HEK293 (cell line): ENCODE data around the gene ADM5.

Source experiments
- GLI4 ChIP-seq: fragments of 450-650 bp; formaldehyde crosslinking; IDR thresholded peaks from 2 replicates; pipeline ENCODE4 v1.5.1; 2016; ENCODE audit warnings: missing biosample characterization, missing genetic modification characterization
- KLF7 ChIP-seq: fragments of 450-650 bp; formaldehyde crosslinking; IDR thresholded peaks from 2 replicates; pipeline ENCODE4 v1.5.1; 2016; ENCODE audit warnings: missing biosample characterization, missing genetic modification characterization, borderline replicate concordance
- PRDM6 ChIP-seq: fragments of 450-650 bp; formaldehyde crosslinking; IDR thresholded peaks from 2 replicates; pipeline ENCODE4 v1.5.1; 2017; ENCODE audit warnings: missing biosample characterization, missing genetic modification characterization
- TRIM28 ChIP-seq: IDR thresholded peaks from 2 replicates; pipeline ENCODE4 v1.6.1; 2011; ENCODE audit warnings: low read length, control low read depth, borderline replicate concordance
- TSHZ1 ChIP-seq: fragments of 450-650 bp; formaldehyde crosslinking; IDR thresholded peaks from 2 replicates; pipeline ENCODE4 v1.5.1; 2016; ENCODE audit warnings: missing biosample characterization, missing genetic modification characterization, borderline replicate concordance
- YY1 ChIP-seq: fragments of 450-650 bp; formaldehyde crosslinking; IDR thresholded peaks from 2 replicates; pipeline ENCODE4 v1.5.1; 2018; ENCODE audit warnings: missing biosample characterization, missing genetic modification characterization
- YY2 ChIP-seq: fragments of 450-650 bp; formaldehyde crosslinking; IDR thresholded peaks from 2 replicates; pipeline ENCODE4 v1.5.1; 2016; ENCODE audit warnings: missing biosample characterization, missing genetic modification characterization
- ZBTB17 ChIP-seq: fragments of 450-650 bp; formaldehyde crosslinking; IDR thresholded peaks from 2 replicates; pipeline ENCODE4 v1.5.1; 2016; ENCODE audit warnings: missing biosample characterization, missing genetic modification characterization
- ZNF112 ChIP-seq: fragments of 450-650 bp; formaldehyde crosslinking; IDR thresholded peaks from 2 replicates; pipeline ENCODE4 v1.5.0; 2017; ENCODE audit warnings: missing biosample characterization, missing genetic modification characterization
- ZNF174 ChIP-seq: fragments of 450-650 bp; formaldehyde crosslinking; IDR thresholded peaks from 2 replicates; pipeline ENCODE4 v1.5.0; 2017; ENCODE audit warnings: missing biosample characterization, mild to moderate bottlenecking, missing genetic modification characterization
- ZNF280C ChIP-seq: fragments of 450-650 bp; formaldehyde crosslinking; IDR thresholded peaks from 2 replicates; pipeline ENCODE4 v1.5.1; 2016; ENCODE audit warnings: missing biosample characterization, missing genetic modification characterization
- ZNF350 ChIP-seq: fragments of 450-650 bp; formaldehyde crosslinking; IDR thresholded peaks from 2 replicates; pipeline ENCODE4 v1.5.0; 2017; ENCODE audit warnings: missing biosample characterization, mild to moderate bottlenecking, missing genetic modification characterization
- ZNF362 ChIP-seq: fragments of 450-650 bp; formaldehyde crosslinking; IDR thresholded peaks from 2 replicates; pipeline ENCODE4 v1.5.1; 2016; ENCODE audit warnings: missing biosample characterization, missing genetic modification characterization
- ZNF366 ChIP-seq: fragments of 450-650 bp; formaldehyde crosslinking; conservative IDR thresholded peaks from 2 replicates; pipeline ENCODE4 v1.5.1; 2016; ENCODE audit warnings: missing biosample characterization, missing genetic modification characterization
- ZNF501 ChIP-seq: fragments of 450-650 bp; formaldehyde crosslinking; IDR thresholded peaks from 2 replicates; pipeline ENCODE4 v1.5.1; 2016; ENCODE audit warnings: missing biosample characterization, missing genetic modification characterization
- ZNF610 ChIP-seq: fragments of 450-650 bp; formaldehyde crosslinking; IDR thresholded peaks from 2 replicates; pipeline ENCODE4 v1.5.1; 2016; ENCODE audit warnings: missing biosample characterization, missing genetic modification characterization, borderline replicate concordance
- ZNF639 ChIP-seq: fragments of 450-650 bp; formaldehyde crosslinking; IDR thresholded peaks from 2 replicates; pipeline ENCODE4 v1.5.1; 2016; ENCODE audit warnings: missing biosample characterization, missing genetic modification characterization
- ZNF677 ChIP-seq: fragments of 450-650 bp; IDR thresholded peaks from 2 replicates; pipeline ENCODE4 v1.5.0; 2018; ENCODE audit warnings: missing biosample characterization, mild to moderate bottlenecking, missing genetic modification characterization, moderate library complexity
- ZNF791 ChIP-seq: fragments of 450-650 bp; formaldehyde crosslinking; IDR thresholded peaks from 2 replicates; pipeline ENCODE4 v1.5.1; 2016; ENCODE audit warnings: missing biosample characterization, missing genetic modification characterization
- TF ChIP-seq, protein P1 (sequence below): fragments of 450-650 bp; IDR thresholded peaks from 2 replicates; pipeline ENCODE4 v1.5.1; 2018; ENCODE audit warnings: missing biosample characterization, missing genetic modification characterization
- TF ChIP-seq, protein P2 (sequence below): fragments of 450-650 bp; formaldehyde crosslinking; IDR thresholded peaks from 2 replicates; pipeline ENCODE4 v1.5.1; 2017; ENCODE audit warnings: missing biosample characterization, missing genetic modification characterization
- TF ChIP-seq, protein P3 (sequence below): fragments of 450-650 bp; formaldehyde crosslinking; conservative IDR thresholded peaks from 2 replicates; pipeline ENCODE4 v1.5.1; 2016; ENCODE audit warnings: low read depth, missing biosample characterization, missing genetic modification characterization

ADM5 gene

GRCh38 chr19:49676136-49676783 is 13.1 kb upstream of the ADM5 start (continued):
- TF ChIP-seq ZNF350 (no peak), ZNF112 (tag by site-specific recombination) (no peak), ZNF501 (tag by site-specific recombination) (peak; percentile 62; the same call in 1 of the 2 replicates), KLF7 (no peak; the same call in 1 of the 2 replicates), ZBTB17 (peak; percentile 74), ZNF174 (no peak), ZNF610 (tag by site-specific recombination) (no peak), ZNF677 (tag by site-specific recombination) (no peak), YY1 (tag by site-specific recombination) (no peak), TRIM28 (no peak), GLI4 (no peak), ZNF366 (tag by site-specific recombination) (peak; percentile 94), ZNF791 (no peak), ZNF280C (no peak), YY2 (tag by site-specific recombination) (no peak), ZNF362 (tag by site-specific recombination) (peak; percentile 81), PRDM6 (tag by site-specific recombination) (no peak), TSHZ1 (no peak), ZNF639 (peak; percentile 81; the same call in 1 of the 2 replicates)
- TF ChIP-seq, protein P1, sequence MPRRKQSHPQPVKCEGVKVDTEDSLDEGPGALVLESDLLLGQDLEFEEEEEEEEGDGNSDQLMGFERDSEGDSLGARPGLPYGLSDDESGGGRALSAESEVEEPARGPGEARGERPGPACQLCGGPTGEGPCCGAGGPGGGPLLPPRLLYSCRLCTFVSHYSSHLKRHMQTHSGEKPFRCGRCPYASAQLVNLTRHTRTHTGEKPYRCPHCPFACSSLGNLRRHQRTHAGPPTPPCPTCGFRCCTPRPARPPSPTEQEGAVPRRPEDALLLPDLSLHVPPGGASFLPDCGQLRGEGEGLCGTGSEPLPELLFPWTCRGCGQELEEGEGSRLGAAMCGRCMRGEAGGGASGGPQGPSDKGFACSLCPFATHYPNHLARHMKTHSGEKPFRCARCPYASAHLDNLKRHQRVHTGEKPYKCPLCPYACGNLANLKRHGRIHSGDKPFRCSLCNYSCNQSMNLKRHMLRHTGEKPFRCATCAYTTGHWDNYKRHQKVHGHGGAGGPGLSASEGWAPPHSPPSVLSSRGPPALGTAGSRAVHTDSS (tag by site-specific recombination) = peak; percentile 35; the same call in 1 of the 2 replicates
- TF ChIP-seq, protein P2, sequence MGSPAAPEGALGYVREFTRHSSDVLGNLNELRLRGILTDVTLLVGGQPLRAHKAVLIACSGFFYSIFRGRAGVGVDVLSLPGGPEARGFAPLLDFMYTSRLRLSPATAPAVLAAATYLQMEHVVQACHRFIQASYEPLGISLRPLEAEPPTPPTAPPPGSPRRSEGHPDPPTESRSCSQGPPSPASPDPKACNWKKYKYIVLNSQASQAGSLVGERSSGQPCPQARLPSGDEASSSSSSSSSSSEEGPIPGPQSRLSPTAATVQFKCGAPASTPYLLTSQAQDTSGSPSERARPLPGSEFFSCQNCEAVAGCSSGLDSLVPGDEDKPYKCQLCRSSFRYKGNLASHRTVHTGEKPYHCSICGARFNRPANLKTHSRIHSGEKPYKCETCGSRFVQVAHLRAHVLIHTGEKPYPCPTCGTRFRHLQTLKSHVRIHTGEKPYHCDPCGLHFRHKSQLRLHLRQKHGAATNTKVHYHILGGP = no peak
- TF ChIP-seq, protein P3, sequence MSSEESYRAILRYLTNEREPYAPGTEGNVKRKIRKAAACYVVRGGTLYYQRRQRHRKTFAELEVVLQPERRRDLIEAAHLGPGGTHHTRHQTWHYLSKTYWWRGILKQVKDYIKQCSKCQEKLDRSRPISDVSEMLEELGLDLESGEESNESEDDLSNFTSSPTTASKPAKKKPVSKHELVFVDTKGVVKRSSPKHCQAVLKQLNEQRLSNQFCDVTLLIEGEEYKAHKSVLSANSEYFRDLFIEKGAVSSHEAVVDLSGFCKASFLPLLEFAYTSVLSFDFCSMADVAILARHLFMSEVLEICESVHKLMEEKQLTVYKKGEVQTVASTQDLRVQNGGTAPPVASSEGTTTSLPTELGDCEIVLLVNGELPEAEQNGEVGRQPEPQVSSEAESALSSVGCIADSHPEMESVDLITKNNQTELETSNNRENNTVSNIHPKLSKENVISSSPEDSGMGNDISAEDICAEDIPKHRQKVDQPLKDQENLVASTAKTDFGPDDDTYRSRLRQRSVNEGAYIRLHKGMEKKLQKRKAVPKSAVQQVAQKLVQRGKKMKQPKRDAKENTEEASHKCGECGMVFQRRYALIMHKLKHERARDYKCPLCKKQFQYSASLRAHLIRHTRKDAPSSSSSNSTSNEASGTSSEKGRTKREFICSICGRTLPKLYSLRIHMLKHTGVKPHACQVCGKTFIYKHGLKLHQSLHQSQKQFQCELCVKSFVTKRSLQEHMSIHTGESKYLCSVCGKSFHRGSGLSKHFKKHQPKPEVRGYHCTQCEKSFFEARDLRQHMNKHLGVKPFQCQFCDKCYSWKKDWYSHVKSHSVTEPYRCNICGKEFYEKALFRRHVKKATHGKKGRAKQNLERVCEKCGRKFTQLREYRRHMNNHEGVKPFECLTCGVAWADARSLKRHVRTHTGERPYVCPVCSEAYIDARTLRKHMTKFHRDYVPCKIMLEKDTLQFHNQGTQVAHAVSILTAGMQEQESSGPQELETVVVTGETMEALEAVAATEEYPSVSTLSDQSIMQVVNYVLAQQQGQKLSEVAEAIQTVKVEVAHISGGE (tag by site-specific recombination) = 0 out of 2 replicates have a peak, but pooled peaks have one; percentile 22
